ENCODE data around the gene FLT4.
"Not testable (repeated sequence)": the region's sequence is repeated elsewhere in the genome, so short reads cannot be mapped to it uniquely, and the experiment has no call there.

The FLT4 gene

GRCh38 chr5:180668835-180669596 lies 19.6 kb upstream of the FLT4 start:
- DNase-seq (ENCODE audit: low read depth) = no peak
- Histone ChIP-seq H3K36me3 (ENCODE audit: control insufficient read depth, insufficient read depth, low read length, severe bottlenecking) (no peaks in the 10 kb centered on the region), H3K9me3 (ENCODE audit: control insufficient read depth, low read length) (peaks cover 3% of the 10 kb centered on the region), H3K9ac (ENCODE audit: low read length) (no peak overlapping the region), H3K27me3 (replicated peaks; ENCODE audit: control insufficient read depth, insufficient read depth, low read length) (peaks cover 25% of the 10 kb centered on the region), H3K4me3 (ENCODE audit: low read length) (no peak overlapping the region), H3K4me1 (ENCODE audit: control insufficient read depth, insufficient read depth, low read length) (no peaks in the 10 kb centered on the region)

- Histone ChIP-seq H3K36me3 (ENCODE audit: control insufficient read depth, insufficient read depth, low read length, severe bottlenecking) (no peaks in the 10 kb centered on the region), H3K9ac (ENCODE audit: low read length) (no peak overlapping the region), H3K4me3 (ENCODE audit: low read length) (no peak overlapping the region), H3K27me3 (replicated peaks; ENCODE audit: control insufficient read depth, insufficient read depth, low read length) (peaks cover 20% of the 10 kb centered on the region), H3K4me1 (ENCODE audit: control insufficient read depth, insufficient read depth, low read length) (no peaks in the 10 kb centered on the region), H3K9me3 (ENCODE audit: control insufficient read depth, low read length) (peaks cover 3% of the 10 kb centered on the region)
- DNase-seq (ENCODE audit: low read depth) = no peak
Observed at GRCh38 chr5:180666812-180667211, 17.4 kb upstream of the FLT4 start.

GRCh38 chr5:180665682-180666404 lies 16.4 kb upstream of the FLT4 start:
- Histone ChIP-seq H3K36me3 (ENCODE audit: control insufficient read depth, insufficient read depth, low read length, severe bottlenecking) (no peaks in the 10 kb centered on the region), H3K9me3 (ENCODE audit: control insufficient read depth, low read length) (peaks cover 3% of the 10 kb centered on the region), H3K9ac (ENCODE audit: low read length) (no peak overlapping the region), H3K4me3 (ENCODE audit: low read length) (no peak overlapping the region), H3K4me1 (ENCODE audit: control insufficient read depth, insufficient read depth, low read length) (no peaks in the 10 kb centered on the region), H3K27me3 (replicated peaks; ENCODE audit: control insufficient read depth, insufficient read depth, low read length) (peaks cover 22% of the 10 kb centered on the region)
- DNase-seq (ENCODE audit: low read depth) = no peak

GRCh38 chr5:180658774-180659564 lies 9.6 kb upstream of the FLT4 start:
- H3K4me1 ChIP-seq (ENCODE audit: control insufficient read depth, insufficient read depth, low read length) = no peaks in the 10 kb centered on the region
- no peaks in the 10 kb centered on the region for H3K36me3 ChIP-seq (ENCODE audit: control insufficient read depth, insufficient read depth, low read length, severe bottlenecking)
- H3K4me3 ChIP-seq (ENCODE audit: low read length) = no peak overlapping the region
- no peaks in the 10 kb centered on the region for H3K9me3 ChIP-seq (ENCODE audit: control insufficient read depth, low read length)
- no peak overlapping the region for H3K9ac ChIP-seq (ENCODE audit: low read length)
- H3K27me3 ChIP-seq (replicated peaks; ENCODE audit: control insufficient read depth, insufficient read depth, low read length) = peaks cover 17% of the 10 kb centered on the region
- no peak for DNase-seq (ENCODE audit: low read depth)

- DNase-seq (ENCODE audit: low read depth); H3K9ac ChIP-seq (ENCODE audit: low read length); H3K4me1 ChIP-seq (ENCODE audit: control insufficient read depth, insufficient read depth, low read length); H3K4me3 ChIP-seq (ENCODE audit: low read length); H3K9me3 ChIP-seq (ENCODE audit: control insufficient read depth, low read length); H3K36me3 ChIP-seq (ENCODE audit: control insufficient read depth, insufficient read depth, low read length, severe bottlenecking): not testable (repeated sequence)
- peaks cover 32% of the 10 kb centered on the region for H3K27me3 ChIP-seq (replicated peaks; ENCODE audit: control insufficient read depth, insufficient read depth, low read length)
Observed at GRCh38 chr5:180655243-180655642, 5.8 kb upstream of the FLT4 start.

- Histone ChIP-seq H3K9me3 (ENCODE audit: control insufficient read depth, low read length) (no peaks in the 10 kb centered on the region), H3K9ac (ENCODE audit: low read length) (no peak overlapping the region), H3K4me1 (ENCODE audit: control insufficient read depth, insufficient read depth, low read length) (no peaks in the 10 kb centered on the region), H3K36me3 (ENCODE audit: control insufficient read depth, insufficient read depth, low read length, severe bottlenecking) (no peaks in the 10 kb centered on the region), H3K27me3 (replicated peaks; ENCODE audit: control insufficient read depth, insufficient read depth, low read length) (peaks cover 33% of the 10 kb centered on the region), H3K4me3 (ENCODE audit: low read length) (no peak overlapping the region)
- no peak for DNase-seq (ENCODE audit: low read depth)
Observed at GRCh38 chr5:180652771-180653170, 3.4 kb upstream of the FLT4 start.

GRCh38 chr5:180652346-180652745 lies 2.9 kb upstream of the FLT4 start:
- Histone ChIP-seq H3K4me3 (ENCODE audit: low read length) (no peak overlapping the region), H3K27me3 (replicated peaks; ENCODE audit: control insufficient read depth, insufficient read depth, low read length) (peaks cover 36% of the 10 kb centered on the region), H3K36me3 (ENCODE audit: control insufficient read depth, insufficient read depth, low read length, severe bottlenecking) (no peaks in the 10 kb centered on the region), H3K4me1 (ENCODE audit: control insufficient read depth, insufficient read depth, low read length) (no peaks in the 10 kb centered on the region), H3K9ac (ENCODE audit: low read length) (no peak overlapping the region), H3K9me3 (ENCODE audit: control insufficient read depth, low read length) (no peaks in the 10 kb centered on the region)
- DNase-seq (ENCODE audit: low read depth) = no peak

GRCh38 chr5:180648658-180649296 lies 623 bp downstream of the FLT4 start:
- H3K27me3 ChIP-seq (replicated peaks; ENCODE audit: control insufficient read depth, insufficient read depth, low read length) = peaks cover 67% of the 10 kb centered on the region
- DNase-seq (ENCODE audit: low read depth) = peak; percentile 14
- no peaks in the 10 kb centered on the region for H3K9me3 ChIP-seq (ENCODE audit: control insufficient read depth, low read length)
- no peaks in the 10 kb centered on the region for H3K4me1 ChIP-seq (ENCODE audit: control insufficient read depth, insufficient read depth, low read length)
- no peaks in the 10 kb centered on the region for H3K36me3 ChIP-seq (ENCODE audit: control insufficient read depth, insufficient read depth, low read length, severe bottlenecking)
- H3K4me3 ChIP-seq (ENCODE audit: low read length) = no peak overlapping the region
- no peak overlapping the region for H3K9ac ChIP-seq (ENCODE audit: low read length)

- Histone ChIP-seq H3K36me3 (ENCODE audit: control insufficient read depth, insufficient read depth, low read length, severe bottlenecking) (no peaks in the 10 kb centered on the region), H3K9ac (ENCODE audit: low read length) (no peak overlapping the region), H3K27me3 (replicated peaks; ENCODE audit: control insufficient read depth, insufficient read depth, low read length) (peaks cover 72% of the 10 kb centered on the region), H3K9me3 (ENCODE audit: control insufficient read depth, low read length) (no peaks in the 10 kb centered on the region), H3K4me3 (ENCODE audit: low read length) (no peak overlapping the region), H3K4me1 (ENCODE audit: control insufficient read depth, insufficient read depth, low read length) (no peaks in the 10 kb centered on the region)
- DNase-seq (ENCODE audit: low read depth) = no peak
Observed at GRCh38 chr5:180647941-180648500, 1.4 kb downstream of the FLT4 start.

GRCh38 chr5:180647465-180647864 lies 1.9 kb downstream of the FLT4 start:
- no peak for DNase-seq (ENCODE audit: low read depth)
- H3K4me1 ChIP-seq (ENCODE audit: control insufficient read depth, insufficient read depth, low read length) = no peaks in the 10 kb centered on the region
- no peaks in the 10 kb centered on the region for H3K9me3 ChIP-seq (ENCODE audit: control insufficient read depth, low read length)
- no peak overlapping the region for H3K9ac ChIP-seq (ENCODE audit: low read length)
- peaks cover 71% of the 10 kb centered on the region for H3K27me3 ChIP-seq (replicated peaks; ENCODE audit: control insufficient read depth, insufficient read depth, low read length)
- no peaks in the 10 kb centered on the region for H3K36me3 ChIP-seq (ENCODE audit: control insufficient read depth, insufficient read depth, low read length, severe bottlenecking)
- no peak overlapping the region for H3K4me3 ChIP-seq (ENCODE audit: low read length)

GRCh38 chr5:180646963-180647305 lies 2.5 kb downstream of the FLT4 start:
- DNase-seq (ENCODE audit: low read depth) = no peak
- Histone ChIP-seq H3K36me3 (ENCODE audit: control insufficient read depth, insufficient read depth, low read length, severe bottlenecking) (no peaks in the 10 kb centered on the region), H3K27me3 (replicated peaks; ENCODE audit: control insufficient read depth, insufficient read depth, low read length) (peaks cover 72% of the 10 kb centered on the region), H3K9me3 (ENCODE audit: control insufficient read depth, low read length) (no peaks in the 10 kb centered on the region), H3K4me3 (ENCODE audit: low read length) (no peak overlapping the region), H3K9ac (ENCODE audit: low read length) (no peak overlapping the region), H3K4me1 (ENCODE audit: control insufficient read depth, insufficient read depth, low read length) (no peaks in the 10 kb centered on the region)

Data from adipocyte (in vitro differentiated cells).